Activated CD4-positive, alpha-beta T cell treated with anti-CD3 and anti-CD28 coated beads for 36 hours (primary cell): ENCODE measurements around the gene C1QTNF2. TPM values are rescaled to one million over a fixed set of nuclear protein-coding genes. Genes with fewer than 3 reads are reported as not detected.

Experiments used
- ATAC-seq: fragments of 200-7000 bp; cut with Tn5 transposase; one replicate; pipeline ENCODE4 v1.10.0; 2021; ENCODE audit warnings: mild to moderate bottlenecking, moderate library complexity
- CTCF ChIA-PET: fragments of 350-600 bp; sonication (Branson Sonifier 250); formaldehyde crosslinking; loops from one replicate; lab custom pipeline; 2021; ENCODE audit warnings: antibody characterized with exemption; lab: Charles Lee
- POLR2A ChIA-PET: fragments of 350-600 bp; sonication (Branson Sonifier 250); formaldehyde crosslinking; loops from one replicate; lab custom pipeline; 2021; ENCODE audit warnings: antibody characterized with exemption, inconsistent platforms; lab: Charles Lee
- DNase-seq: peaks from one replicate; pipeline ENCODE4 v3.0.0-alpha.2; 2020
- H3K27ac Mint-ChIP-seq: one replicate; pipeline ENCODE4 v1.8.0; 2021; ENCODE audit warnings: mixed read lengths
- H3K27me3 Mint-ChIP-seq: one replicate; pipeline ENCODE4 v1.8.0; 2021; ENCODE audit warnings: mixed read lengths
- H3K36me3 Mint-ChIP-seq: one replicate; pipeline ENCODE4 v1.8.0; 2021; ENCODE audit warnings: low read depth, mixed read lengths
- H3K4me1 Mint-ChIP-seq: one replicate; pipeline ENCODE4 v1.8.0; 2021; ENCODE audit warnings: mixed read lengths
- H3K4me3 Mint-ChIP-seq: one replicate; pipeline ENCODE4 v1.8.0; 2021; ENCODE audit warnings: mild to moderate bottlenecking, moderate library complexity, mixed read lengths
- H3K9me3 Mint-ChIP-seq: one replicate; pipeline ENCODE4 v1.8.0; 2021; ENCODE audit warnings: low read depth, mixed read lengths
- intact Hi-C, 2 experiments: fragments of 100-400 bp; cut with DNase I in 1 of 2; cut with micrococcal nuclease in 1 of 2; formaldehyde crosslinking; loops; one replicate each; pipeline versions ENCODE4 v1.14.2 to v1.15.1; 2022 to 2024; cut with DNase I, micrococcal nuclease
- total RNA-seq, 2 experiments: library from RNA; stranded (reverse); gene quantifications; one replicate each; pipeline ENCODE4 v1.2.3, GENCODE V29; 2021

The C1QTNF2 gene
- total RNA-seq, 2 experiments from 2014 or later, result not detected

DNA sequence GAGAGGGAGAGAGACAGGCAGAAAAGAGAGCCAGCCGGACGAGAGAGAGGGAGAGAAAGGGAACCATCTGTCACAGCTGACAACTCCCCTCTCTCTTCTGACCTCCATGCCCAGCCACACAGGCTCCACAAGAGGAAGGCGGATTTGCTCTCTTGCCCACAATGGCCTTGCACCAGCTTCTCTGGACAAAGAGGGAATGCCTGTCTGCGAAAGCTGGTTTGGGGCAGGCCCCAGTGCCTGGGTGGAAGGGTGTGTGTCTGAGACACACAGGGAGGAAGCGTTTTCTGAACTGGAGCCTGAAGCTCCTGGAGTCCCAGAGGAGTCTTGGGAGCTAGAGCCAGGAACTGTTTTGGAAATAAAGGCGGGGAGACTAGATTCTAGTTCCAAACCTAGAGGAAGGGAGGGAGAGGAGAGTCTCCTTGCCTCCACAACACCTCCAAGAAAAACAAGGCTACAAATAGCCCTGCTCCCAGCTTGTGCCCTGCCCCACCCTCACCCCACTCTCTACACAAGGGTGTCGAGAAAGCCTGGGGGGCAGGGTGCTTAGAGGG is 12.5 kb downstream of the C1QTNF2 start:
- ATAC-seq, result no peak
- H3K9me3 Mint-ChIP-seq, result no peaks in the 10 kb centered on the region
- intact Hi-C loops, result no loop called here
- H3K4me1 Mint-ChIP-seq, result no peaks in the 10 kb centered on the region
- H3K36me3 Mint-ChIP-seq, result no peaks in the 10 kb centered on the region
- H3K27me3 Mint-ChIP-seq, result no peaks in the 10 kb centered on the region
- H3K27ac Mint-ChIP-seq, result no peak overlapping the region
- POLR2A ChIA-PET, result no interaction called here
- no peak overlapping the region for H3K4me3 Mint-ChIP-seq
- DNase-seq, result no peak
- CTCF ChIA-PET, result interaction anchor here (0.7 kb wide), 1 partner anchor 51 kb away, joined by 3 read pairs; no protein-coding TSS in a partner anchor

DNA sequence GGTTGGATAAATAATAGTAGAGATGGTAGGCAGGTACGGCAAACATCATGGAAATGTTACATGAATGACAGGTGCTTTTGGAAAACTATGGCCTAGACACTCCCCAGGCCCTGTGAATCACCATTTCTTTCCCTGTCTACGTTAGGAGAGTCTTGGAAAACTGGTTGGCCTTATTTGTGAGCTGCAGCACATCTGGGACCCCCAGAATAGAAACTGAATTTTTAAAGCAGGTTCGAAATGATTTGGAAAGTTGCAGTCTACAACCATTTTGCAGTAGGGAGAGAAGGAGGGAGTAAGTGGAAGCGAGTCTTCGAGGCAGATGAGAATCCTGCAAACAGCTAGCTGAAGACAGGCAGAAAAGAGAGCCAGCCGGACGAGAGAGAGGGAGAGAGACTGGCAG is 13.0 kb downstream of the C1QTNF2 start:
- Mint-ChIP-seq H3K4me3 (no peak overlapping the region), H3K9me3 (no peaks in the 10 kb centered on the region), H3K27ac (no peak overlapping the region), H3K27me3 (no peaks in the 10 kb centered on the region), H3K36me3 (no peaks in the 10 kb centered on the region), H3K4me1 (no peaks in the 10 kb centered on the region)
- ATAC-seq, result no peak
- ChIA-PET POLR2A (no interaction called here), CTCF (interaction anchor here (0.7 kb wide), 2 partner anchors 50 to 553 kb away, joined by 3 to 4 read pairs; no protein-coding TSS in a partner anchor)
- no peak for DNase-seq
- intact Hi-C loops, result no loop called here

DNA sequence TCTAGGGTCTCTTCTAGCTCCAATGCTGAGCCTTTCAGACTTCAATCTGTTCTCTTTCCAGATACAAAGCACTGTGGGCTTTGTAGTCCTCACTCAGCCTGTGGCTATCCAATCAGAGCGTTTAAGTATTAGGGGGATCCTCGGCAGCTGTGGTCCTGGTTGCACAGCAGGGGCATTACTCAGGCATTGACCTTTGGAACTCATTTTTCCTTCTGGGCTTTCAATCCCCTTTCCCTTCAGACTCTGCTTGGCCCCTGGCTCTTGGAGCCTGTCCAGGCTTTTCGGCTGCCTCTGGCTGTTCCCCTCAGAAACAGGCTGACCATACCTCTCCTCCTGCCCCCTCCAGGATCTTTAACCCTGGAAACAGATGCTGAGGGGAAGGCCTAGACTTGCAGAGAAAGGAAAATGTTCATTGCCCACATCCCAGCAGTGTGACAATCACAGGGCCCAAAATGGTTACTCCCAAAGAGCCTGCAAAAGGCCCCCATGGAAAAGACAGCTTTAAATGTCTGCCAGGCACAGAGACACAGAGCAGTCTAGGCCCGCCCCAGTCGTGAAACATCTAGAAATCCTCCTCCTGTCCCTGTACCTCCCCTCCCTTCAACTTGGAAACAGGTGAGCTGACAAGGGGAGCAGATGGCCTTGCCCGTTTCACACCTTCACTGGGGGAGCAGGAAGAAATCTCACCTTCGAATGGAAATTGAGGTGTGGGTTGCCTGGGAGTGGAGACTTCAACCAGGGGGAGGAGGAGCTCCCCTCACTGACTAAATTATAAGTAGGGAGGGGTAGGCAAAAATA is 13.7 kb downstream of the C1QTNF2 start:
- ChIA-PET CTCF (interaction anchor here (0.6 to 1.5 kb wide), 3 partner anchors 11 to 552 kb away, joined by 4 read pairs; partner anchors contain the start of gene FAM200C), POLR2A (no interaction called here)
- ATAC-seq (no peak), DNase-seq (no peak)
- no peaks in the 10 kb centered on the region for H3K36me3 Mint-ChIP-seq
- H3K9me3 Mint-ChIP-seq, result no peaks in the 10 kb centered on the region
- no peaks in the 10 kb centered on the region for H3K27me3 Mint-ChIP-seq
- no peak overlapping the region for H3K27ac Mint-ChIP-seq
- H3K4me1 Mint-ChIP-seq, result no peaks in the 10 kb centered on the region
- no peak overlapping the region for H3K4me3 Mint-ChIP-seq
- intact Hi-C loops, result no loop called here

DNA sequence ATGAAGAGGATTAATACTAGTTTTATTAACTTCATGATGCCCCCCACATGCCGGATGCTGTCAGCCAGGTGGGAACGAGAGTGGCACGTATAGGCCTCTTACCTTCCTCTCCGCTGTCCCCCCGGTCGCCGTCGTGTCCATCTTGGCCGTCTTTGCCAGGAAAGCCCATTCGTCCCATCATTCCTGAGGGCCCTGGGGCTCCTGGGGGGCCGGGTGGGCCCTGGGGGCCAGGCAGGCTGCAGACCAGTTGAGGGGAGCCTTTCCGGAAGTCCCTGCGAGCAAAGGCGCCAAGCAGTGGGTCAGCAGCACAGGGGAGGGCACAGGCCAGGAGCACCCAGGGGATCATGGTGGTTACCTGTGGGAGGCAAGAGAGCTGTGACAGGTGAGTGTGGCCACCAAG is 15.8 kb downstream of the C1QTNF2 start:
- DNase-seq, result no peak
- Mint-ChIP-seq H3K9me3 (no peaks in the 10 kb centered on the region), H3K27me3 (no peaks in the 10 kb centered on the region), H3K4me1 (no peaks in the 10 kb centered on the region), H3K27ac (no peak overlapping the region), H3K36me3 (no peaks in the 10 kb centered on the region), H3K4me3 (no peak overlapping the region)
- POLR2A ChIA-PET, result no interaction called here
- CTCF ChIA-PET, result no interaction called here
- no peak for ATAC-seq
- intact Hi-C loops, result no loop called here

GRCh38 chr5:160353379-160353778 is 17.0 kb downstream of the C1QTNF2 start:
- no peak overlapping the region for H3K4me3 Mint-ChIP-seq
- ChIA-PET POLR2A (no interaction called here), CTCF (no interaction called here)
- H3K27ac Mint-ChIP-seq, result no peak overlapping the region
- DNase-seq, result no peak
- H3K4me1 Mint-ChIP-seq, result no peaks in the 10 kb centered on the region
- intact Hi-C loops, result no loop called here
- H3K9me3 Mint-ChIP-seq, result no peaks in the 10 kb centered on the region
- no peak for ATAC-seq
- no peaks in the 10 kb centered on the region for H3K36me3 Mint-ChIP-seq
- H3K27me3 Mint-ChIP-seq, result no peaks in the 10 kb centered on the region

- Mint-ChIP-seq H3K27me3 (no peaks in the 10 kb centered on the region), H3K36me3 (no peaks in the 10 kb centered on the region), H3K9me3 (no peaks in the 10 kb centered on the region), H3K27ac (no peak overlapping the region), H3K4me1 (no peaks in the 10 kb centered on the region), H3K4me3 (no peak overlapping the region)
- no peak for ATAC-seq
- intact Hi-C loops, result no loop called here
- DNase-seq, result no peak
- ChIA-PET CTCF (interaction anchor here (0.6 to 1.8 kb wide), 7 partner anchors 8 to 91 kb away, joined by 3 to 4 read pairs (median 4); no protein-coding TSS in a partner anchor), POLR2A (no interaction called here)
Measured at GRCh38 chr5:160352308-160352707, 18.1 kb downstream of the C1QTNF2 start.

GRCh38 chr5:160349935-160350303 is 20.5 kb downstream of the C1QTNF2 start:
- no peak overlapping the region for H3K27ac Mint-ChIP-seq
- ChIA-PET CTCF (interaction anchor here (0.6 to 1.9 kb wide), 2 partner anchors 151 to 1062 kb away, joined by 3 to 7 read pairs; no protein-coding TSS in a partner anchor), POLR2A (no interaction called here)
- no peaks in the 10 kb centered on the region for H3K4me1 Mint-ChIP-seq
- intact Hi-C loops, result loop anchor here in 1 of 2 experiments (5.0 to 10.0 kb wide), 2 partner anchors 268 to 1065 kb away; no protein-coding TSS in a partner anchor
- no peaks in the 10 kb centered on the region for H3K27me3 Mint-ChIP-seq
- no peaks in the 10 kb centered on the region for H3K36me3 Mint-ChIP-seq
- H3K9me3 Mint-ChIP-seq, result no peaks in the 10 kb centered on the region
- no peak for DNase-seq
- ATAC-seq, result no peak
- H3K4me3 Mint-ChIP-seq, result no peak overlapping the region

GRCh38 chr5:160349249-160349934 is 21.0 kb downstream of the C1QTNF2 start:
- H3K4me1 Mint-ChIP-seq, result no peaks in the 10 kb centered on the region
- H3K27me3 Mint-ChIP-seq, result no peaks in the 10 kb centered on the region
- H3K9me3 Mint-ChIP-seq, result no peaks in the 10 kb centered on the region
- no peak for ATAC-seq
- no peak overlapping the region for H3K27ac Mint-ChIP-seq
- H3K4me3 Mint-ChIP-seq, result no peak overlapping the region
- no peaks in the 10 kb centered on the region for H3K36me3 Mint-ChIP-seq
- ChIA-PET POLR2A (no interaction called here), CTCF (interaction anchor here (0.6 to 1.9 kb wide), 2 partner anchors 151 to 1061 kb away, joined by 3 to 7 read pairs; no protein-coding TSS in a partner anchor)
- intact Hi-C loops, result loop anchor here in 1 of 2 experiments (5.0 to 10.0 kb wide), 2 partner anchors 267 to 1065 kb away; no protein-coding TSS in a partner anchor
- DNase-seq, result no peak

- no peak for ATAC-seq
- no peaks in the 10 kb centered on the region for H3K36me3 Mint-ChIP-seq
- ChIA-PET CTCF (interaction anchor here (0.6 to 1.1 kb wide), 3 partner anchors 22 to 264 kb away, joined by 3 read pairs; partner anchors contain the start of gene C1QTNF2), POLR2A (no interaction called here)
- H3K4me1 Mint-ChIP-seq, result no peaks in the 10 kb centered on the region
- H3K27ac Mint-ChIP-seq, result no peak overlapping the region
- intact Hi-C loops, result loop anchor here in 1 of 2 experiments (5.0 to 10.0 kb wide), 2 partner anchors 266 to 1063 kb away; no protein-coding TSS in a partner anchor
- no peak for DNase-seq
- no peaks in the 10 kb centered on the region for H3K27me3 Mint-ChIP-seq
- no peak overlapping the region for H3K4me3 Mint-ChIP-seq
- no peaks in the 10 kb centered on the region for H3K9me3 Mint-ChIP-seq
Measured at GRCh38 chr5:160348080-160348479, 22.3 kb downstream of the C1QTNF2 start.

DNA sequence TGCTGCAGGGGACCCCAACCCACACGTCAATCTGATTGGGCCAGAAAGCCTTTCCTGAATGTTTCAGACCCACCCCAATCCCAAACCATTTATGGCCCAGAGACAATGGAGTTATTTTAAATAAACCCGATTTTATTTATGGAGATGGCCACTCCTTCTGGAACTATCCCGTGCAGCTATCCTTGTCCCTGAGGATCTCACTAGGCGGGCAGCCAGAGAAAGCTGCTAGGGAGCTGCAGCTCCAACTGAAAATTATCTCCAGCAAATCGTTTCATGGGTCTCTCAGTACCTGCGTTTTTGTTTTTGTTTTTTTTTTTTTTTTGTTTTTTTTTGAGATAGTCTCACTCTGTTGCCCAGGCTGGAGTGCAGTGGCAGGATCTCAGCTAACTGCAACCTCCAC is 23.0 kb downstream of the C1QTNF2 start:
- Mint-ChIP-seq H3K4me1 (no peaks in the 10 kb centered on the region), H3K4me3 (no peak overlapping the region), H3K27me3 (no peaks in the 10 kb centered on the region), H3K9me3 (no peaks in the 10 kb centered on the region), H3K27ac (no peak overlapping the region), H3K36me3 (no peaks in the 10 kb centered on the region)
- POLR2A ChIA-PET, result no interaction called here
- intact Hi-C loops, result loop anchor here in 1 of 2 experiments (5.0 to 10.0 kb wide), 2 partner anchors 265 to 1063 kb away; no protein-coding TSS in a partner anchor
- ATAC-seq, result no peak
- CTCF ChIA-PET, result interaction anchor here (0.8 kb wide), 1 partner anchor 263 kb away, joined by 3 read pairs; no protein-coding TSS in a partner anchor
- no peak for DNase-seq

- intact Hi-C loops, result loop anchor here in 1 of 2 experiments (10.0 kb wide), 1 partner anchor 1058 kb away; no protein-coding TSS in a partner anchor
- ChIA-PET POLR2A (no interaction called here), CTCF (interaction anchor here (0.6 to 4.7 kb wide), 5 partner anchors 10 to 320 kb away, joined by 4 to 56 read pairs (median 4); no protein-coding TSS in a partner anchor)
- H3K27ac Mint-ChIP-seq, result no peak overlapping the region
- H3K9me3 Mint-ChIP-seq, result no peaks in the 10 kb centered on the region
- H3K4me1 Mint-ChIP-seq, result no peaks in the 10 kb centered on the region
- H3K36me3 Mint-ChIP-seq, result no peaks in the 10 kb centered on the region
- ATAC-seq (no peak), DNase-seq (no peak)
- no peak overlapping the region for H3K4me3 Mint-ChIP-seq
- no peaks in the 10 kb centered on the region for H3K27me3 Mint-ChIP-seq
Measured at GRCh38 chr5:160342413-160342941, 27.9 kb downstream of the C1QTNF2 start.
